ENCODE results near the gene HS3ST2.

HS3ST2 gene

DNA sequence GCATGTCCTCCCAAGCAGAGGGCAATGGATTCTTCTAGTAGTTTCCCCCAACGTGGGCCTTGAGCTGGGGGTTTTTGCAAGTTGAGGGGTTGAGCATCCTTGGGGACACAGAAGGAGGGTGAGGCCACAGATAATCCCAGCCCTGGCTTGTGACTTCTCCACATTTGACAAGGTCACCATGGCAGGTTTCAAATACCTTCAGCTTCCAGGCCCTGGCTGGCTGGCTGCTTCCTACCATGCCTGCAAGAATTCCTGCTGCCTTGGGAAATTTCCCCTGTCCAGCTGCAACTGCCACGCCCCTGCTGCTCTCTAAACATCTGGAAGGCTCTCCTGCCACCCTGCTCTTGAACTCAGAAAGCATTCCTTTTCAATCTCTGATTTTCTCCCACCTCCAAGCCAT is 41.3 kb downstream of the HS3ST2 start:
- Histone ChIP-seq H3K27ac (ENCODE audit: low read depth, low read length) (no peak overlapping the region), H2BK15ac (replicated peaks; ENCODE audit: low read depth) (no peak overlapping the region), H4K8ac (ENCODE audit: low read depth, low read length) (no peak overlapping the region), H3K56ac (ENCODE audit: low read length) (no peak overlapping the region), H3K23ac (ENCODE audit: low read length) (no peak overlapping the region), H3K4ac (ENCODE audit: low read depth, low read length) (no peak overlapping the region), H2AK5ac (ENCODE audit: low read length) (no peak overlapping the region), H4K5ac (ENCODE audit: low read length) (no peak overlapping the region), H3K36me3 (ENCODE audit: control insufficient read depth, insufficient read depth, low read length) (no peaks in the 10 kb centered on the region), H3K9ac (ENCODE audit: low read length) (no peak overlapping the region), H3K27me3 (ENCODE audit: insufficient read depth, low read length, poor library complexity) (no peaks in the 10 kb centered on the region), H3K18ac (ENCODE audit: low read length) (no peak overlapping the region), H3K4me3 (ENCODE audit: low read length) (no peak overlapping the region), H3K79me1 (ENCODE audit: low read length) (no peaks in the 10 kb centered on the region), H3K4me2 (ENCODE audit: low read length) (no peak overlapping the region), H3K4me1 (ENCODE audit: control insufficient read depth, low read depth, low read length) (no peaks in the 10 kb centered on the region), H2BK5ac (ENCODE audit: low read length) (no peak overlapping the region), H2BK120ac (ENCODE audit: low read depth, low read length) (no peak overlapping the region), H3K79me2 (ENCODE audit: control insufficient read depth, insufficient read depth, low read length) (no peaks in the 10 kb centered on the region)
- DNase-seq: no peak
- no CpG with 5 or more reads among the region's 2 CpGs for WGBS (ENCODE audit: extremely low coverage, insufficient coverage, low lambda C conversion rate)

DNA sequence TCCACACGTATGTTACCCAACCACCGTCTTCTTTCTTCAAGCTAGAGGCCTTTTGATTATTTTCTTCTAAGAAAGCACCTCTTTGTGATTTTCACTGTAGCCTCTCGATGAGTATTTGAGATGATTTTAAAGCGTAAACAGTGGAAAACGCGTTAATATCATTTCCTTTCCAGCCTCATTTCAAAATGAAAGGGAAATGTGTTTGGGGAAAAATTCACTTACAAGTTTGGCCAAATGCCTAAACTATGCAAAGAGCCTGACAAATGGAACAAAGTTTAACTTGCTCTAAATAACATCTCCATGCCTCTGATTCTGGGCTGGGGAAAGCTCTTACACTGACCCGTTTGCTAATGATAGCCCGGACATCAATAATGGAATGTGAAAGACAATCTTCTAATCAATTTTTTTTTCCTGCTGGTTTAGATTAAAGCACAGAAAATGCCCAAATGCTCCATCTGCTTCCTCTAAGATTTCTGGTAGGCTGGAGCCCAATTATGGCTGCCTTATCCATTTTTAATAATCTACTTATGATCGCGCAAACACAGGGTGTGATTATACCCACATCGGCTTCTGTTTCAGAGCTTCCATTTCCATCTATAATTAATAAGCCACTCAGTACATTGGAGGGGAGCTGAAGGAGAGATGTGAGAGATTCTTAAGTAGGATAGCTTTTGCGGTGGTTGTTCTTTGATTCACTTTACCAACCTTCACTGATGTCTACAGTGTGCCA is 43.5 kb downstream of the HS3ST2 start:
- Histone ChIP-seq H2AK5ac (ENCODE audit: low read length) (no peak overlapping the region), H4K5ac (ENCODE audit: low read length) (no peak overlapping the region), H3K9ac (ENCODE audit: low read length) (no peak overlapping the region), H2BK5ac (ENCODE audit: low read length) (no peak overlapping the region), H3K18ac (ENCODE audit: low read length) (no peak overlapping the region), H3K4me1 (ENCODE audit: control insufficient read depth, low read depth, low read length) (no peaks in the 10 kb centered on the region), H2BK15ac (replicated peaks; ENCODE audit: low read depth) (no peak overlapping the region), H2BK120ac (ENCODE audit: low read depth, low read length) (no peak overlapping the region), H3K36me3 (ENCODE audit: control insufficient read depth, insufficient read depth, low read length) (no peaks in the 10 kb centered on the region), H4K8ac (ENCODE audit: low read depth, low read length) (no peak overlapping the region), H3K4me3 (ENCODE audit: low read length) (no peak overlapping the region), H3K56ac (ENCODE audit: low read length) (no peak overlapping the region), H3K79me1 (ENCODE audit: low read length) (no peaks in the 10 kb centered on the region), H3K23ac (ENCODE audit: low read length) (no peak overlapping the region), H3K79me2 (ENCODE audit: control insufficient read depth, insufficient read depth, low read length) (no peaks in the 10 kb centered on the region), H3K4me2 (ENCODE audit: low read length) (no peak overlapping the region), H3K4ac (ENCODE audit: low read depth, low read length) (no peak overlapping the region), H3K27ac (ENCODE audit: low read depth, low read length) (no peak overlapping the region), H3K27me3 (ENCODE audit: insufficient read depth, low read length, poor library complexity) (no peaks in the 10 kb centered on the region)
- WGBS (ENCODE audit: extremely low coverage, insufficient coverage, low lambda C conversion rate): no CpG with 5 or more reads among the region's 12 CpGs
- no peak for DNase-seq

DNA sequence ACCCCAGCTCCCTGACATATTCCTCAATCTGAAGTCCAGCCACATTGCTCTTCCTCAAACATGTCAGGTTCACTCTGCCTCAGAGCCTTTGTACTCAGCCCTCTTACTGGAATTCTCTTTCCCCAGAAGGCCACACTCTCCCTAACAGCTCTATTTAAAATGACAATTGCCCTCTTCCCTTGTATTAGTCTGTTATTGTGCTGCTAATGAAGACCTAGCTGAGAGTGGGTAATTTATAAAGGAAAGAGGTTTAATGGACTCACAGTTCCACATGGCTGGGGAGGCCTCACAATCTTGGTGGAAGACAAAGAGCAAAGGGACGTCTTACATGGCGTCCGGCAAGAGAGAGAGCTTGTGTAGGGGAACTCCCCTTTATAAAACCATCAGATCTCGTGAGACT is 46.0 kb downstream of the HS3ST2 start:
- no CpG with 5 or more reads among the region's 4 CpGs for WGBS (ENCODE audit: extremely low coverage, insufficient coverage, low lambda C conversion rate)
- H2AK5ac ChIP-seq (ENCODE audit: low read length): no peak overlapping the region
- no peak overlapping the region for H3K4me3 ChIP-seq (ENCODE audit: low read length)
- no peaks in the 10 kb centered on the region for H3K27me3 ChIP-seq (ENCODE audit: insufficient read depth, low read length, poor library complexity)
- H3K36me3 ChIP-seq (ENCODE audit: control insufficient read depth, insufficient read depth, low read length): no peaks in the 10 kb centered on the region
- no peak overlapping the region for H2BK15ac ChIP-seq (replicated peaks; ENCODE audit: low read depth)
- H3K27ac ChIP-seq (ENCODE audit: low read depth, low read length): no peak overlapping the region
- DNase-seq: no peak
- no peak overlapping the region for H3K18ac ChIP-seq (ENCODE audit: low read length)
- H3K79me1 ChIP-seq (ENCODE audit: low read length): no peaks in the 10 kb centered on the region
- no peak overlapping the region for H3K9ac ChIP-seq (ENCODE audit: low read length)
- H3K79me2 ChIP-seq (ENCODE audit: control insufficient read depth, insufficient read depth, low read length): no peaks in the 10 kb centered on the region
- no peaks in the 10 kb centered on the region for H3K4me1 ChIP-seq (ENCODE audit: control insufficient read depth, low read depth, low read length)
- H3K4ac ChIP-seq (ENCODE audit: low read depth, low read length): no peak overlapping the region
- no peak overlapping the region for H2BK120ac ChIP-seq (ENCODE audit: low read depth, low read length)
- no peak overlapping the region for H4K5ac ChIP-seq (ENCODE audit: low read length)
- no peak overlapping the region for H4K8ac ChIP-seq (ENCODE audit: low read depth, low read length)
- no peak overlapping the region for H2BK5ac ChIP-seq (ENCODE audit: low read length)
- H3K56ac ChIP-seq (ENCODE audit: low read length): no peak overlapping the region
- no peak overlapping the region for H3K23ac ChIP-seq (ENCODE audit: low read length)
- H3K4me2 ChIP-seq (ENCODE audit: low read length): no peak overlapping the region

DNA sequence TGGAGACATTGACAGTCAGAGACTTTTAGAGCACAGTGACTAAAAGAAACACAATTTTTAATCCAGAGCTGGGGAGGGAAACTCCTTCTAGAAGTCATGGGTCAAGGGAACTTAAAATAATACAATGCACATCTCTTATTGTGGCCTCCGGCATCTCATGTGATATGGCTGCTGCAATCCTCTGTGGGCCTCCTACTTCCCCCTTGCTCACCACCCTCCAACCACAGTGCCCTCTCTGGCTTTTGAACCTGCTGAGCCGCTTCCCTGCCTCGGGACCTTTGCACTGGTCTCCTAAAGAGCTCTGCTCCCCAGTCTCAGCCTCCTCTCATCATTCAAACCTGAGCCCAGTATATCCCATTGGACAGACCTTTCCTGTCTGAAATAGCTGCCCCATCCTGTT is 47.6 kb downstream of the HS3ST2 start:
- no peak overlapping the region for H3K23ac ChIP-seq (ENCODE audit: low read length)
- no peak overlapping the region for H2AK5ac ChIP-seq (ENCODE audit: low read length)
- WGBS (ENCODE audit: extremely low coverage, insufficient coverage, low lambda C conversion rate): no CpG with 5 or more reads among the region's 3 CpGs
- no peak overlapping the region for H3K56ac ChIP-seq (ENCODE audit: low read length)
- no peak overlapping the region for H4K8ac ChIP-seq (ENCODE audit: low read depth, low read length)
- no peak overlapping the region for H2BK15ac ChIP-seq (replicated peaks; ENCODE audit: low read depth)
- H3K4me1 ChIP-seq (ENCODE audit: control insufficient read depth, low read depth, low read length): no peaks in the 10 kb centered on the region
- no peak overlapping the region for H3K4ac ChIP-seq (ENCODE audit: low read depth, low read length)
- no peaks in the 10 kb centered on the region for H3K79me1 ChIP-seq (ENCODE audit: low read length)
- H3K18ac ChIP-seq (ENCODE audit: low read length): no peak overlapping the region
- no peak overlapping the region for H4K5ac ChIP-seq (ENCODE audit: low read length)
- H2BK120ac ChIP-seq (ENCODE audit: low read depth, low read length): no peak overlapping the region
- no peak overlapping the region for H3K4me2 ChIP-seq (ENCODE audit: low read length)
- H3K27ac ChIP-seq (ENCODE audit: low read depth, low read length): no peak overlapping the region
- no peaks in the 10 kb centered on the region for H3K36me3 ChIP-seq (ENCODE audit: control insufficient read depth, insufficient read depth, low read length)
- no peak for DNase-seq
- H3K79me2 ChIP-seq (ENCODE audit: control insufficient read depth, insufficient read depth, low read length): no peaks in the 10 kb centered on the region
- no peak overlapping the region for H3K9ac ChIP-seq (ENCODE audit: low read length)
- no peaks in the 10 kb centered on the region for H3K27me3 ChIP-seq (ENCODE audit: insufficient read depth, low read length, poor library complexity)
- H2BK5ac ChIP-seq (ENCODE audit: low read length): no peak overlapping the region
- H3K4me3 ChIP-seq (ENCODE audit: low read length): no peak overlapping the region

GRCh38 chr16:22862046-22862445 is 48.1 kb downstream of the HS3ST2 start:
- H3K56ac ChIP-seq (ENCODE audit: low read length): no peak overlapping the region
- no peak overlapping the region for H3K4me2 ChIP-seq (ENCODE audit: low read length)
- H3K23ac ChIP-seq (ENCODE audit: low read length): no peak overlapping the region
- no peak overlapping the region for H4K5ac ChIP-seq (ENCODE audit: low read length)
- no peak overlapping the region for H3K4ac ChIP-seq (ENCODE audit: low read depth, low read length)
- no peak overlapping the region for H2BK120ac ChIP-seq (ENCODE audit: low read depth, low read length)
- no peaks in the 10 kb centered on the region for H3K4me1 ChIP-seq (ENCODE audit: control insufficient read depth, low read depth, low read length)
- no peak overlapping the region for H2BK5ac ChIP-seq (ENCODE audit: low read length)
- no peaks in the 10 kb centered on the region for H3K27me3 ChIP-seq (ENCODE audit: insufficient read depth, low read length, poor library complexity)
- no peaks in the 10 kb centered on the region for H3K36me3 ChIP-seq (ENCODE audit: control insufficient read depth, insufficient read depth, low read length)
- H3K18ac ChIP-seq (ENCODE audit: low read length): no peak overlapping the region
- no peaks in the 10 kb centered on the region for H3K79me1 ChIP-seq (ENCODE audit: low read length)
- no peak overlapping the region for H4K8ac ChIP-seq (ENCODE audit: low read depth, low read length)
- no peak overlapping the region for H2BK15ac ChIP-seq (replicated peaks; ENCODE audit: low read depth)
- no peak overlapping the region for H2AK5ac ChIP-seq (ENCODE audit: low read length)
- H3K79me2 ChIP-seq (ENCODE audit: control insufficient read depth, insufficient read depth, low read length): no peaks in the 10 kb centered on the region
- H3K9ac ChIP-seq (ENCODE audit: low read length): no peak overlapping the region
- no peak for DNase-seq
- no peak overlapping the region for H3K27ac ChIP-seq (ENCODE audit: low read depth, low read length)
- no peak overlapping the region for H3K4me3 ChIP-seq (ENCODE audit: low read length)

DNA sequence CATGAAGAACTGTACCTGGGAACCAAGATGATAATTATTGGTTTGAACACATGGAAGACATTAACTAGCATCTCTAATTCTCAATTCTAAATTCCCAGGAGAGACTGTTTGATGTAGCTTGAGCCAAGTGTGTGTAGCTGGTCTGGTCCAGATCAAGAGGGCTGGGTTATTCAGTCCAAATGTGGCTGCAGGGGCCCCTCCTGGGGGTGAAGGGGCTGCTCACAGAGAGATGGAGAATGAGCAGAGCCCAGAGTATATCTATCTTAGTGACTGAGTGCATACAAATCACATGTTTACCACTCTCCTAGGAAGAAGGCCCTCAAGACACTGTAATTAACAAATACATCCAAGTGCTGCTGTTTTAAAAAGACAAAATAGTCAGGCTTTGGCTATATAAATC is 50.4 kb downstream of the HS3ST2 start:
- Histone ChIP-seq H3K4me2 (ENCODE audit: low read length) (no peak overlapping the region), H3K27ac (ENCODE audit: low read depth, low read length) (no peak overlapping the region), H3K36me3 (ENCODE audit: control insufficient read depth, insufficient read depth, low read length) (no peaks in the 10 kb centered on the region), H3K4ac (ENCODE audit: low read depth, low read length) (no peak overlapping the region), H3K9ac (ENCODE audit: low read length) (no peak overlapping the region), H2BK5ac (ENCODE audit: low read length) (no peak overlapping the region), H2BK15ac (replicated peaks; ENCODE audit: low read depth) (no peak overlapping the region), H3K4me3 (ENCODE audit: low read length) (no peak overlapping the region), H3K79me2 (ENCODE audit: control insufficient read depth, insufficient read depth, low read length) (no peaks in the 10 kb centered on the region), H3K79me1 (ENCODE audit: low read length) (no peaks in the 10 kb centered on the region), H3K4me1 (ENCODE audit: control insufficient read depth, low read depth, low read length) (no peaks in the 10 kb centered on the region), H4K8ac (ENCODE audit: low read depth, low read length) (no peak overlapping the region), H4K5ac (ENCODE audit: low read length) (no peak overlapping the region), H3K23ac (ENCODE audit: low read length) (no peak overlapping the region), H2AK5ac (ENCODE audit: low read length) (no peak overlapping the region), H3K56ac (ENCODE audit: low read length) (no peak overlapping the region), H3K18ac (ENCODE audit: low read length) (no peak overlapping the region), H3K27me3 (ENCODE audit: insufficient read depth, low read length, poor library complexity) (no peaks in the 10 kb centered on the region), H2BK120ac (ENCODE audit: low read depth, low read length) (no peak overlapping the region)
- DNase-seq: no peak
